GM12878 (cell line): Measurements from ENCODE around the gene GPR31. TPM values are rescaled to one million over a fixed set of nuclear protein-coding genes. Genes with fewer than 3 reads are reported as not detected.
A peak's percentile ranks its signal among the peaks of the same experiment; 100 is the strongest.

Experiments used
- ATF3 ChIP-seq: IDR thresholded peaks from 2 replicates; pipeline ENCODE4 v1.6.1; 2011; ENCODE audit warnings: low read depth, mild to moderate bottlenecking, low read length, moderate library complexity, borderline replicate concordance; ENCODE audit errors: extremely low read depth
- BRCA1 ChIP-seq: IDR thresholded peaks from 2 replicates; pipeline ENCODE4 v1.6.1; 2011; ENCODE audit warnings: low read depth, low read length, improper control_type of control experiment
- CREM ChIP-seq: IDR thresholded peaks from 2 replicates; pipeline ENCODE4 v1.6.1; 2014; ENCODE audit warnings: antibody characterized with exemption, low read depth
- EGR1 ChIP-seq, 2 experiments: IDR thresholded peaks; 1 replicate in 1 of 2; 2 replicates in 1 of 2; pipeline ENCODE4 v1.6.1; 2011 to 2012; ENCODE audit warnings: low read depth in 2 of 2, low read length in 2 of 2, borderline replicate concordance in 1 of 2, mild to moderate bottlenecking in 1 of 2, moderate library complexity in 1 of 2
- ETV6 ChIP-seq, 2 experiments: fragments of 450-650 bp in 1 of 2; IDR thresholded peaks in 1 of 2; conservative IDR thresholded peaks in 1 of 2; 2 replicates each; pipeline ENCODE4 v1.6.1; 2014; ENCODE audit warnings: antibody characterized with exemption in 1 of 2, borderline replicate concordance in 1 of 2, low read depth in 1 of 2, mild to moderate bottlenecking in 1 of 2, moderate library complexity in 1 of 2
- EZH2 ChIP-seq: IDR thresholded peaks from 2 replicates; pipeline ENCODE4 v1.6.1; 2012; ENCODE audit warnings: low read depth, mild to moderate bottlenecking, control low read depth, inconsistent platforms, low read length, borderline replicate concordance; ENCODE audit not compliant: control insufficient read depth
- GATAD2B ChIP-seq: fragments of 450-650 bp; conservative IDR thresholded peaks from 2 replicates; pipeline ENCODE4 v1.6.1; 2017; ENCODE audit warnings: low read depth, mild to moderate bottlenecking, moderate library complexity
- MAX ChIP-seq: IDR thresholded peaks from 2 replicates; pipeline ENCODE4 v1.6.1; 2012; ENCODE audit warnings: low read depth, low read length, improper control_type of control experiment
- MLLT1 ChIP-seq: fragments of 450-650 bp; IDR thresholded peaks from 2 replicates; pipeline ENCODE4 v1.6.1; 2016; ENCODE audit warnings: mild to moderate bottlenecking
- NR2C1 ChIP-seq: fragments of 450-650 bp; IDR thresholded peaks from 2 replicates; pipeline ENCODE4 v1.6.1; 2017; ENCODE audit warnings: antibody characterized with exemption, mild to moderate bottlenecking, moderate library complexity
- PBX3 ChIP-seq: IDR thresholded peaks from 2 replicates; pipeline ENCODE4 v1.6.1; 2011; ENCODE audit warnings: mild to moderate bottlenecking, low read depth, low read length, moderate library complexity; ENCODE audit not compliant: insufficient replicate concordance
- RELB ChIP-seq: fragments of 450-650 bp; IDR thresholded peaks from 2 replicates; pipeline ENCODE4 v1.6.1; 2017; ENCODE audit warnings: low read depth, mild to moderate bottlenecking, moderate library complexity
- SKIL ChIP-seq: fragments of 450-650 bp; IDR thresholded peaks from 2 replicates; pipeline ENCODE4 v1.6.1; 2017; ENCODE audit warnings: mild to moderate bottlenecking, low read depth, inconsistent platforms; ENCODE audit not compliant: poor library complexity, severe bottlenecking
- SREBF2 ChIP-seq: IDR thresholded peaks from 2 replicates; pipeline ENCODE4 v1.6.1; 2012; ENCODE audit warnings: mild to moderate bottlenecking, low read length
- TCF3 ChIP-seq: IDR thresholded peaks from 2 replicates; pipeline ENCODE4 v1.6.1; 2012; ENCODE audit warnings: low read depth, mild to moderate bottlenecking, low read length, borderline replicate concordance; ENCODE audit not compliant: insufficient read depth
- TCF7 ChIP-seq: IDR thresholded peaks from 2 replicates; pipeline ENCODE4 v1.6.1; 2014; ENCODE audit warnings: antibody characterized with exemption, borderline replicate concordance
- YY1 ChIP-seq: IDR thresholded peaks from 2 replicates; pipeline ENCODE4 v1.6.1; 2011; ENCODE audit warnings: low read depth, mild to moderate bottlenecking, low read length
- ZBTB11 ChIP-seq: fragments of 450-650 bp; formaldehyde crosslinking; IDR thresholded peaks from 2 replicates; pipeline ENCODE4 v1.5.0; 2022; ENCODE audit warnings: mild to moderate bottlenecking, missing genetic modification characterization
- polyA plus RNA-seq, 11 experiments: library from polyadenylated mRNA; depleted of rRNA in 4 of 11; unstranded in 6 of 11; stranded (reverse) in 5 of 11; fragments of >200 nt; fragmentation: Nextera tagmentation in 4 of 11; fragmentation: Illumina TruSeq in 1 of 11; extraction: Ambion mirVana in 4 of 11; extraction: Trizol in 1 of 11; gene quantifications; 1 replicate in 1 of 11; 2 replicates in 10 of 11; pipeline versions ENCODE4 v1.2.1 to v1.2.3, GENCODE V29; 2011 to 2016; ENCODE audit warnings: inconsistent platforms in 2 of 11, missing spikeins in 2 of 11, low read depth in 1 of 11
- total RNA-seq, 4 experiments: library from RNA; depleted of rRNA in 3 of 4; stranded (reverse); fragments of >200 nt in 3 of 4; fragmentation: Illumina TruSeq in 1 of 4; extraction: Trizol in 1 of 4; gene quantifications; 2 replicates each; pipeline versions ENCODE4 v1.2.1 to v1.2.3, GENCODE V29; 2013 to 2021

Gene GPR31
- total and polyA plus RNA-seq, 10 of the 15 experiments (the other 5 are each of a cell fraction or from before 2014, with no cell fraction given): not detected

GRCh38 chr6:167153521-167153959 is 4.2 kb downstream of the GPR31 start (continued):
- TF ChIP-seq MLLT1 (no peak), ZBTB11 (no peak), MAX (0 out of 2 replicates have a peak, but pooled peaks have one; percentile 39), GATAD2B (peak; percentile 61; the same call in 1 of the 2 replicates), ETV6 (conservative IDR thresholded peaks at IDR 0.05 in 1 of 2, IDR thresholded peaks at IDR 0.05 in 1 of 2; ENCODE audit: borderline replicate concordance in 1 of 2, low read depth in 1 of 2) (peak in 1 of 2 experiments; percentile 97; a peak in 2 of 4 replicates), CREM (peak; percentile 59; the same call in 1 of the 2 replicates), BRCA1 (no peak), EZH2 (no peak), ATF3 (no peak), TCF7 (peak; percentile 69), EGR1 (IDR thresholded peaks at IDR 0.05; ENCODE audit: borderline replicate concordance in 1 of 2, low read depth in 2 of 2, low read length in 2 of 2) (0 out of 3 replicates have a peak, but pooled peaks of 1 of the 2 experiments have one; percentile 37), NR2C1 (no peak), YY1 (peak; percentile 51; the same call in 1 of the 2 replicates), SREBF2 (no peak), SKIL (peak; percentile 93), PBX3 (no peak), RELB (peak; percentile 84), TCF3 (no peak)
